Osteoblast (primary cell): ENCODE data around the gene PXDN. TPM values are rescaled to one million over a fixed set of nuclear protein-coding genes. Genes with fewer than 3 reads are reported as not detected.
A peak's percentile ranks its signal among the peaks of the same experiment; 100 is the strongest.
"Not testable (repeated sequence)": the region's sequence is repeated elsewhere in the genome, so short reads cannot be mapped to it uniquely, and the experiment has no call there.

Source experiments
- DNase-seq: peaks from one replicate; pipeline ENCODE4 v3.0.0; 2011; ENCODE audit warnings: low spot score, mixed read lengths; ENCODE audit not compliant: insufficient read length; ENCODE audit errors: missing footprints
- H2AFZ ChIP-seq: 2 replicates; pipeline ENCODE4 v1.6.0; 2011; ENCODE audit warnings: mild to moderate bottlenecking, low read length
- H3K27ac ChIP-seq: 2 replicates; pipeline ENCODE4 v1.5.1; 2011; ENCODE audit warnings: mild to moderate bottlenecking, low read depth, low read length, moderate library complexity
- H3K27me3 ChIP-seq: 2 replicates; pipeline ENCODE4 v1.6.0; 2012; ENCODE audit warnings: mild to moderate bottlenecking, control low read depth, inconsistent platforms, low read length, moderate library complexity; ENCODE audit not compliant: insufficient read depth
- H3K36me3 ChIP-seq: 2 replicates; pipeline ENCODE4 v1.5.1; 2011; ENCODE audit warnings: mild to moderate bottlenecking, low read length, control low read depth, moderate library complexity; ENCODE audit not compliant: insufficient read depth
- H3K4me1 ChIP-seq: 2 replicates; pipeline ENCODE4 v1.5.1; 2011; ENCODE audit warnings: mild to moderate bottlenecking, low read length, control low read depth, moderate library complexity; ENCODE audit not compliant: insufficient read depth
- H3K4me2 ChIP-seq: 2 replicates; pipeline ENCODE4 v1.6.0; 2011; ENCODE audit warnings: mild to moderate bottlenecking, low read length; ENCODE audit not compliant: insufficient read depth
- H3K4me3 ChIP-seq: fragments of 200-600 bp; sonication (generic); 3 replicates; pipeline ENCODE4 v1.5.1; 2012; ENCODE audit warnings: mild to moderate bottlenecking, low read length, inconsistent platforms; ENCODE audit not compliant: insufficient read depth
- H3K79me2 ChIP-seq: 2 replicates; pipeline ENCODE4 v1.6.0; 2012; ENCODE audit warnings: mild to moderate bottlenecking, low read length, control low read depth, inconsistent platforms; ENCODE audit not compliant: insufficient read depth
- H3K9me3 ChIP-seq: 2 replicates; pipeline ENCODE4 v1.5.1; 2011; ENCODE audit warnings: low read depth, low read length, control low read depth
- H4K20me1 ChIP-seq: 2 replicates; pipeline ENCODE4 v1.6.0; 2012; ENCODE audit warnings: mild to moderate bottlenecking, low read length, control low read depth; ENCODE audit not compliant: insufficient read depth
- CTCF ChIP-seq: IDR thresholded peaks from 2 replicates; pipeline ENCODE4 v1.5.1; 2011; ENCODE audit warnings: mild to moderate bottlenecking, low read depth, low read length, moderate library complexity; ENCODE audit errors: extremely low read depth
- total RNA-seq: library from RNA; depleted of rRNA; stranded (reverse); fragments of >200 nt; gene quantifications from 2 replicates; pipeline ENCODE4 v1.2.3, GENCODE V29; 2012

The PXDN gene
- total RNA-seq, 1 donor = 307 TPM

- H3K79me2 ChIP-seq = peaks cover 55% of the 10 kb centered on the region
- no peak overlapping the region for H3K27ac ChIP-seq
- H3K4me3 ChIP-seq = no peak overlapping the region
- H3K36me3 ChIP-seq = no peaks in the 10 kb centered on the region
- peaks cover 51% of the 10 kb centered on the region for H4K20me1 ChIP-seq
- H3K9me3 ChIP-seq = no peaks in the 10 kb centered on the region
- no peaks in the 10 kb centered on the region for H3K27me3 ChIP-seq
- H3K4me1 ChIP-seq = peaks cover under 1% of the 10 kb centered on the region
- H3K4me2 ChIP-seq = no peak overlapping the region
- no peak for DNase-seq
- TF ChIP-seq CTCF = no peak
- no peak overlapping the region for H2AFZ ChIP-seq
Measured at GRCh38 chr2:1702186-1702565, 42.1 kb downstream of the PXDN start.

- H3K36me3 ChIP-seq = peaks cover 3% of the 10 kb centered on the region
- peak; percentile 49 for DNase-seq
- no peak overlapping the region for H3K27ac ChIP-seq
- no peaks in the 10 kb centered on the region for H3K4me1 ChIP-seq
- H3K27me3 ChIP-seq = no peaks in the 10 kb centered on the region
- H3K9me3 ChIP-seq = no peaks in the 10 kb centered on the region
- H3K79me2 ChIP-seq = peaks cover 60% of the 10 kb centered on the region
- H3K4me2 ChIP-seq = no peak overlapping the region
- H2AFZ ChIP-seq = no peak overlapping the region
- no peak for TF ChIP-seq CTCF
- peaks cover 56% of the 10 kb centered on the region for H4K20me1 ChIP-seq
- H3K4me3 ChIP-seq = no peak overlapping the region
Measured at GRCh38 chr2:1701556-1702185, 42.6 kb downstream of the PXDN start.

- peaks cover 59% of the 10 kb centered on the region for H4K20me1 ChIP-seq
- no peak overlapping the region for H3K4me3 ChIP-seq
- TF ChIP-seq CTCF = no peak
- no peaks in the 10 kb centered on the region for H3K9me3 ChIP-seq
- peaks cover 5% of the 10 kb centered on the region for H3K36me3 ChIP-seq
- no peak overlapping the region for H3K4me2 ChIP-seq
- H3K79me2 ChIP-seq = peaks cover 64% of the 10 kb centered on the region
- no peak overlapping the region for H2AFZ ChIP-seq
- H3K4me1 ChIP-seq = no peaks in the 10 kb centered on the region
- H3K27me3 ChIP-seq = no peaks in the 10 kb centered on the region
- DNase-seq = peak; percentile 27
- H3K27ac ChIP-seq = no peak overlapping the region
Measured at GRCh38 chr2:1701020-1701419, 43.3 kb downstream of the PXDN start.

GRCh38 chr2:1700427-1700826 is 43.9 kb downstream of the PXDN start:
- H3K9me3 ChIP-seq, H3K4me1 ChIP-seq, H2AFZ ChIP-seq, DNase-seq, H3K4me3 ChIP-seq, H3K27me3 ChIP-seq, H3K27ac ChIP-seq, H3K4me2 ChIP-seq, H3K36me3 ChIP-seq: not testable (repeated sequence)
- peaks cover 56% of the 10 kb centered on the region for H4K20me1 ChIP-seq
- peaks cover 61% of the 10 kb centered on the region for H3K79me2 ChIP-seq
